ENCODE data around the gene ZNF618.

ZNF618 gene, protein sequence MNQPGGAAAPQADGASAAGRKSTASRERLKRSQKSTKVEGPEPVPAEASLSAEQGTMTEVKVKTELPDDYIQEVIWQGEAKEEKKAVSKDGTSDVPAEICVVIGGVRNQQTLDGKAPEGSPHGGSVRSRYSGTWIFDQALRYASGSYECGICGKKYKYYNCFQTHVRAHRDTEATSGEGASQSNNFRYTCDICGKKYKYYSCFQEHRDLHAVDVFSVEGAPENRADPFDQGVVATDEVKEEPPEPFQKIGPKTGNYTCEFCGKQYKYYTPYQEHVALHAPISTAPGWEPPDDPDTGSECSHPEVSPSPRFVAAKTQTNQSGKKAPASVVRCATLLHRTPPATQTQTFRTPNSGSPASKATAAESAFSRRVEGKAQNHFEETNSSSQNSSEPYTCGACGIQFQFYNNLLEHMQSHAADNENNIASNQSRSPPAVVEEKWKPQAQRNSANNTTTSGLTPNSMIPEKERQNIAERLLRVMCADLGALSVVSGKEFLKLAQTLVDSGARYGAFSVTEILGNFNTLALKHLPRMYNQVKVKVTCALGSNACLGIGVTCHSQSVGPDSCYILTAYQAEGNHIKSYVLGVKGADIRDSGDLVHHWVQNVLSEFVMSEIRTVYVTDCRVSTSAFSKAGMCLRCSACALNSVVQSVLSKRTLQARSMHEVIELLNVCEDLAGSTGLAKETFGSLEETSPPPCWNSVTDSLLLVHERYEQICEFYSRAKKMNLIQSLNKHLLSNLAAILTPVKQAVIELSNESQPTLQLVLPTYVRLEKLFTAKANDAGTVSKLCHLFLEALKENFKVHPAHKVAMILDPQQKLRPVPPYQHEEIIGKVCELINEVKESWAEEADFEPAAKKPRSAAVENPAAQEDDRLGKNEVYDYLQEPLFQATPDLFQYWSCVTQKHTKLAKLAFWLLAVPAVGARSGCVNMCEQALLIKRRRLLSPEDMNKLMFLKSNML

DNA sequence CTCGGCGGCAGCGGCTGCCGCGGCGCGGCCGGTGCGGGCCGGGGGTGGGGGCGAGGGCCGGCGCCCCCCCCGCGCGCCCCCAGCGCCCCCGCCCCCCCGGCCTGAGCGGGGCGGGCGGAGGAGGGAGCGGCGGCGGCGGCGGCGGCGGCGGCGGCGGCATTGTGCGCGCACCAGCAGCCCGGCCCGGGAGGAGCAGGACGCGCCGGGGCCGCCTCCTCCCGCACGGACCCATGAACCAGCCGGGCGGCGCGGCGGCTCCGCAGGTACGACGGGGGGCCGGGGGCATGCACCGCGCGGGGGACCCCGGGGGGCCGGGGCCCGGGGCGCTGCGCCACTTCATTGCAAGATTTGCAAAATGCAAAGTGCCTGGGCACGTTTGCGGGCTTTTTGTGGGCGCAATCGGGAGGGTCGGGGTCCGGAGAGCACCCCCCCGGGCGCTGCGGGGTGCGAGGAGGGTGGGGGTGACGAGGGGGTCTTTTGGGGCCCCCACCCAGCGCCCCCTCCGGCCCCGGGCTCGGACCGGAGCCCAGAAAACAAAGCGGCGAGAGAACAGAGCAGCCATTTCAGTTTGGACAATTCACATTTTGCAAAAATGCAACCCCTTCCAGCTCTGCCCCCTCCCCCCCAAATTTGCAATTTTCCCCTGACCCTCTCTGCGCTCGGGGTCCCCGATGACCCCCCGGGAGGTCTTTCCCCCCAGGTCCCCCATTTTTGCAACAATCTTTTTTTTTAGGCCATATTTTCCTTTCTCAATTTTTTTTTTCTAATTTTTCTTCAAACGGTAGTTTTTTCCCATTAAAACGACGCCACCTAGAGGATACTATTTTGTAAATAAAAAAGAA is at the start of gene ZNF618:
ZNF618 (plus strand) TSS at position 159 of the 842 bp plus-strand sequence; CDS start at position 231, 72 bp downstream.
- TF ChIP-seq, protein P1, sequence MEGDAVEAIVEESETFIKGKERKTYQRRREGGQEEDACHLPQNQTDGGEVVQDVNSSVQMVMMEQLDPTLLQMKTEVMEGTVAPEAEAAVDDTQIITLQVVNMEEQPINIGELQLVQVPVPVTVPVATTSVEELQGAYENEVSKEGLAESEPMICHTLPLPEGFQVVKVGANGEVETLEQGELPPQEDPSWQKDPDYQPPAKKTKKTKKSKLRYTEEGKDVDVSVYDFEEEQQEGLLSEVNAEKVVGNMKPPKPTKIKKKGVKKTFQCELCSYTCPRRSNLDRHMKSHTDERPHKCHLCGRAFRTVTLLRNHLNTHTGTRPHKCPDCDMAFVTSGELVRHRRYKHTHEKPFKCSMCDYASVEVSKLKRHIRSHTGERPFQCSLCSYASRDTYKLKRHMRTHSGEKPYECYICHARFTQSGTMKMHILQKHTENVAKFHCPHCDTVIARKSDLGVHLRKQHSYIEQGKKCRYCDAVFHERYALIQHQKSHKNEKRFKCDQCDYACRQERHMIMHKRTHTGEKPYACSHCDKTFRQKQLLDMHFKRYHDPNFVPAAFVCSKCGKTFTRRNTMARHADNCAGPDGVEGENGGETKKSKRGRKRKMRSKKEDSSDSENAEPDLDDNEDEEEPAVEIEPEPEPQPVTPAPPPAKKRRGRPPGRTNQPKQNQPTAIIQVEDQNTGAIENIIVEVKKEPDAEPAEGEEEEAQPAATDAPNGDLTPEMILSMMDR (IDR thresholded peaks at IDR 0.05; ENCODE audit: low read depth, low read length, missing control alignments), result no peak
- H3K4me3 ChIP-seq (ENCODE audit: low read depth, low read length), result peak within 1 kb of the TSS; percentile 55
- no peak for DNase-seq (ENCODE audit: low read depth)

DNA sequence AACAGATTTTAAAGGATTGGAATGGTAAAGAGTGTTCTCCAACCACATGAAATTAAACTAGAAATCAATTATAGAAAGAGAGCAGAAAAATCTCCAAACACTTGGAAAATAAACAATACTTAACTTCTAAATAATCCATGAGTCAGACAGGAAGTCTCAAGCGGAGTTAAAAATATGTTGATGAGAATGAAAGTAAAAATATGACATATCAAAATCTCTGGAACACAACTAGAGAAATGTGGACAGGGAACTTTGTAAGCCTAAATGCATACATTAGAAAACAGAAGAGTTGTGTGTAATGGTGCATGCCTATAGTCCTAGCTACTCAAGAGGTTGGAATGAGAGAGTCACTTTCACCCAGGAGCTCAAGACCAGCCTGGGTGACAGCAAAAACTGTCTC is 47.9 kb upstream of the ZNF618 start:
- TF ChIP-seq, protein P1 (IDR thresholded peaks at IDR 0.05; ENCODE audit: low read depth, low read length, missing control alignments), result no peak
- no peak overlapping the region for H3K4me3 ChIP-seq (ENCODE audit: low read depth, low read length)
- DNase-seq (ENCODE audit: low read depth), result no peak

DNA sequence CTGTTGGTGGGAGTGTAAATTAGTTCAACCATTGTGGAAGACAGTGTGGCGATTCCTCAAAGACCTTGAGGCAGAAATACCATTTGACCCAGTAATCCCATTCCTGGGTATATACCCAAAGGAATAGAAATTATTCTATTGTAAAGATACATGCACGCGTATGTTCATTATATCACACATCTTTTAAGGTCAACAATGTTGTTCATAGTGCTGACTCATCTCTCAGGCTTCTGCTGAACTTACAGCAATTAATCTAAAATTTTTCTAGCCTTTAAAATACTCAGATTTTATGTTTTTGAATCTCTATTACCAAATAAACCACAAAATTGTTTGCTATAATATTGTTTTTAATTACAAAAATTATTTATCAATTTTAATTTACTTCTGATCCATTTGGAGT is 38.8 kb upstream of the ZNF618 start:
- no peak for DNase-seq (ENCODE audit: low read depth)
- TF ChIP-seq, protein P1 (IDR thresholded peaks at IDR 0.05; ENCODE audit: low read depth, low read length, missing control alignments), result no peak

DNA sequence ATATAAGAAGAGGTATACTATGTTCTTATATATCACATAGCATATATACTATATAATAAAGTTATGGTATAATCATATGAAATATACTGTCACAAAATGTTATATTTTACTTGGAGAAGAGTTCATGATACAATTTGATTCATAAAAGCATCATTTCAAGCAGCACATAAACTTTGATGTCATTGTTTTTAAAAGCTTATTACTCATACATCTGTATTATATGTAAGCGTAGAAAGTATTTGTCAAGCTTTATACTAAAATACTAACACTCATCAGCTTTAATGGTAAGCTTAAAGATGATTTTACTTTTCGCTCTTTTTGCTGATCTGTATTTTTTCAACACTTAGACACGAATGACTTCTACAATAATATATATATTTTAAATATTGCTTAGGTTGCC is 34.0 kb upstream of the ZNF618 start:
- no peak overlapping the region for H3K4me3 ChIP-seq (ENCODE audit: low read depth, low read length)
- DNase-seq (ENCODE audit: low read depth), result no peak
- TF ChIP-seq, protein P1 (IDR thresholded peaks at IDR 0.05; ENCODE audit: low read depth, low read length, missing control alignments), result no peak

More for the DNA sequence above, 38.8 kb upstream of the ZNF618 start:
- no peak overlapping the region for H3K4me3 ChIP-seq (ENCODE audit: low read depth, low read length)

DNA sequence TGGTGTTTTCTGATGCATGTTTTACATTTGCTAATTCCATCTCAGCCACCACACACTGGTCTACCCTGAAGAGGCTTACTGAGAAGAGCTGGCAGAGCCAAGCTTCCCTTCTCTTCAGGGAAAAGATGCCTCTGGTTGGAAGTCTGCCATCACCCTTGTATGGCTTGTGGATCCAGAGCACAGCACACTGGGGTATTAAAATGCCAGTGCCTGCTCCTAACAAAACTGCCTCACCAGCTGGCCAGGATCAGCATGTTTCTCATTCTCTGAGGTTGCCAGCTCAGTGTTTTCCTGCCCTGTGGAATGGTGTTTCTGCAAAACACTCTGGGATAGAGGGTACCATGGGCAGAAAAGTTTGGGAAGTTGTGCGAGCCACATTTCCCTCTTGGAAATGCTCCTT is 31.6 kb upstream of the ZNF618 start:
- H3K4me3 ChIP-seq (ENCODE audit: low read depth, low read length), result no peak overlapping the region
- TF ChIP-seq, protein P1 (IDR thresholded peaks at IDR 0.05; ENCODE audit: low read depth, low read length, missing control alignments), result no peak
- no peak for DNase-seq (ENCODE audit: low read depth)

DNA sequence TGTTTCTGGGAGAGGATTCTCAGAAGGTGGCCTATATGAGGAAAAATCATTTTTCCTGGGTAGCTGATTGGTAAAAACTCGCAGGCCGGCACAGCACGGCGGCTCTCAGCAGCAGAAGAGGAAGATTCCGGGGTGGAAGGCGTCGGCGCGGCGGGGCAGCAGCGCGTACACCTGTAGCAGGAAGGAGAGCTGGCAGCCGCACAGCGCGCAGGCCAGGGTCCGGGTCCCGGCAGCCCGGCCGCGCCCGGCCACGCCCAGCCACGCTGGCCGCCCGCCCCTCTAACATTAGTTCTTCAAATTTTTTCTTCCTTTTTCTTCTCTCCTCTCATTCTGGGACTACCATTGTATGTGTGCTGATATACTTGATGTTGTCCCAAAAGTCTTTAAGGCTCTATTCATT is 24.8 kb upstream of the ZNF618 start:
- TF ChIP-seq, protein P1 (IDR thresholded peaks at IDR 0.05; ENCODE audit: low read depth, low read length, missing control alignments), result no peak
- no peak overlapping the region for H3K4me3 ChIP-seq (ENCODE audit: low read depth, low read length)
- no peak for DNase-seq (ENCODE audit: low read depth)

All from GM12864 (cell line).